H4 (cell line): Measurements from ENCODE around the gene RFC2. TPM values are rescaled to one million over a fixed set of nuclear protein-coding genes. Genes with fewer than 3 reads are reported as not detected.
"Not testable (repeated sequence)": the region's sequence is repeated elsewhere in the genome, so short reads cannot be mapped to it uniquely, and the experiment has no call there.

Experiments
- DNase-seq: peaks from one replicate; pipeline ENCODE4 v3.0.0-alpha.2; 2015; ENCODE audit warnings: low spot score
- total RNA-seq: library from RNA; depleted of rRNA; stranded (reverse); fragments of >200 nt; shearing (Covaris generic); gene quantifications from 2 replicates; pipeline ENCODE4 v1.2.3, GENCODE V29; 2014

RFC2 gene
- total RNA-seq, 1 experiment from 2014 or later = 97.3 TPM

- no peak for DNase-seq
Measured at GRCh38 chr7:74282748-74283459, 28.7 kb upstream of the RFC2 start.

DNA sequence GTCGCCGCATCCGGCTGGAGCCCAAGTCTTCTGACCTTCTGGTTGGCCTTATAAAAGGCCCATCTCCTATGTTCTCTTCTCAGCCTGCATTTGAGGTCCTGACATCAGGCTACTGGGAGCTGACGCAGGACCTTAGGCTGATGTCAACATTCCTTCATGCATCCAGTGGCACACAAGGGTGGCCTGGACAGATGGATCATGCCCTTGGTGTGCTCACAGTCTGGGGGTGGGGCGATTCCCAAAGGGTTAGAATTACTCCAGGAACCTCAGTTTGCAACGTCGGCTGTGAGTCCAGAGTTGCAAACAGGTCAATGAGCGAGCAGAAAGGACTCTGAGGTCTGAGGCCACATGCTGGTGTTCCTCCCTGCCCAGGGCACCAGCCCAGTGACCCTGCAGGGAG, 26.8 kb upstream of the RFC2 start:
- no peak for DNase-seq

DNA sequence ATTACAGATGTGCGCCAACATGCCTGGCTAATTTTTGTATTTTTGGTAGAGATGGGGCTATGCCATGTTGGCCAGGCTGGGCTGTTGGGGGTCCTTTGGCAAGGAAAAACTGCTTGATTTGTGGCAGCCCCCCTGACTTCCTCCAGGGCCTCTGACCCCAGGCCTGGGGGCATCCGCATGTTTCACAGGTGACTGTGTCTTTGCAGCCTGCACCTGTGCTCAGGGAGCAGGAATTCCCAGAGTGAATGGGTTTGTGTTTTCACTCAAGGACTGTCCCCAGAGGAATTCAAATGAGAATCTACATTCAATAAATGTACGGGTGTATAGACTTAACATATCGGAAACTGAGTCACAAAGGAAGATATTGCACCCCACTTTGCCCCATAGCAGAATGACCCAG, 23.4 kb upstream of the RFC2 start:
- no peak for DNase-seq

GRCh38 chr7:74275401-74275881, 21.2 kb upstream of the RFC2 start:
- no peak for DNase-seq

DNA sequence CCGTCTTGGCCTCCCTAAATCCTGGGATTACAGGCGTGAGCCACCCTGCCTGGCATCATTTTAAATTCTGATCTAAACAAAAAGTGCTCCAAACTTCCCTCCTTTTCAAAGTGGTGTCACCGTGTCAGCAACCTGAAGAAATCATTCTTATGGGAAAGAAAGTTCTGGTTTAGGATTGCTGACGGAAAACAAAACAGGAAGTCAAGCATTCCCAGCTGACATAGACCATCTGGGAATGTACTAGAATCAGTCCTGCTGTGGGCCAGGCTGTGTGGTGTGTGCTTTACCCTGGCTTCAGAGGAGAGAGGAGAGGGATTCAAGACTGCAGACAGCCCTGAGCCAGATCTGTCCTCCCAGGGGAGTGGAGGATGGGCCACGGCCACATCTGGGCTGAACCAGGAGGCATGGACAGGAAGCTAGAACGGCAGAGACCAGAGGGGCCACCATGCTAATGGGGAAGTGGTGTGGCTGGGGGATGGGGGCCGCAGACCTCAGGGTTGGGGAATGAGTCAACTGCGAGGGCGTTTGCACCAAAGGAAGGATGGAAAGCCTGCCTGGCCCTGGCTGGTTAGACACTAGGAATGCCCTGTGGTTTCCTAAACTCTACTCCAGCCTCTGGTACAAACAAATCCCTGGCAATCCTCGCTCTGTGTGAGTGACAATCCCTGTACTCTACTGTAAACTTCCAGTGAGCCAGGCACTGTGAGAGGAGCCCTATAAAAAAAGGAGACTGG, 18.3 kb upstream of the RFC2 start:
- DNase-seq = peak; percentile 99

DNA sequence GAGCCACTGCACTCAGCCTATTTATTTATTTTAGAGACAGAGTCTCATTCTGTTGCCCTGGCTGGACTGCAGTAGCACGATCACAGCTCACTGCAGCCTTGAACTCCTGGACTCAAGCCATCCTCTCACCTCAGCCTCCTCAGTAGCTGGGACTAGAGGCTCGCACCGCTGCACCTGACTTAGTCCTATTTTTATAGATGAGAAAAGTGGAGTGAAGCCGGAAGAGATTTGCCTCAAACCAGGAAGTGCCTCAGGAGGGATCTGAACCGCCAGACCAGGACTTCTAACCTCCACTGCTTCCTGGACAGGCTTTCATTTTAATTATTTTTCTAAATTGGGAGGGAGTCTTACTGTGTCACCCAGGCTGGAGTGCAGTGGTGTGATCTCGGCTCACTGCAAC, 17.5 kb upstream of the RFC2 start:
- DNase-seq = no peak

- peak; percentile 75 for DNase-seq
Measured at GRCh38 chr7:74269757-74270277, 15.6 kb upstream of the RFC2 start.

DNA sequence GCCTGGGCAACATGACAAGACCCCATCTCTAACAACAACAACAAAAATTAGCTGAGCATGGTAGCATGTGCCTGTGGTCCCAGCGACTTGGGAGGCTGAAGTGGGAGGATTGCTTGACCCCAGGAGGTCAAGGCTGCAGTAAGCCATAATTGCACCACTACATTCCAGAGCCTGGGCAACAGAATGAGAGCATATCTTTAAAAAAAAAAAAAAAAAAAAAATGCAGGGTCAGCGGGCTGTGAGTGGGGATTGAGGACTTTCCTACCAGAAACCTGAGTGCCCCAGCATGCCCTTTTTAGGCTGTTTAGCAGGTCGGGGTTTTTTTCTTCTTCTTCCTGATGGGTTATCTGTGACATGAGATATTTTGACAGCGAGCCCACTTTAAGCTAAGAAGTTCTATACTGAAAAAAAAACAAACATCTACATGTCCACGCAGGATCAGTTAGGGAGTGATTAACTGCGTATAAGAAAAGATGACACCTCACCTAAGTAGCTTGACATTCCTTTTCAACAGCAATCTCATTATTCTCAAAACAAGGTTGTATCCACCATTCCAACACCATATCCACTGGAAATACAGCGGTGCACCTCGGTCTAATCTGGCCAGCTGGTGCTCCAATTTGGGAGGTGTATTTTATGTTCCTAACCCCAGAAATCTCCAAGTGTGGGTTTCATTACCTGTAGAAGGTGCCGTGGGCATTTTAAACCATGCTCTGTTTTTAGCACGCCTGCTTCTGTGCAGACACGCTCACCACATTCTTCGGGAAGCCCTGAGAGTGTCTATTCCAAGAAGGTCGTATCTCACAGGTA, 13.8 kb upstream of the RFC2 start:
- DNase-seq = no peak

DNA sequence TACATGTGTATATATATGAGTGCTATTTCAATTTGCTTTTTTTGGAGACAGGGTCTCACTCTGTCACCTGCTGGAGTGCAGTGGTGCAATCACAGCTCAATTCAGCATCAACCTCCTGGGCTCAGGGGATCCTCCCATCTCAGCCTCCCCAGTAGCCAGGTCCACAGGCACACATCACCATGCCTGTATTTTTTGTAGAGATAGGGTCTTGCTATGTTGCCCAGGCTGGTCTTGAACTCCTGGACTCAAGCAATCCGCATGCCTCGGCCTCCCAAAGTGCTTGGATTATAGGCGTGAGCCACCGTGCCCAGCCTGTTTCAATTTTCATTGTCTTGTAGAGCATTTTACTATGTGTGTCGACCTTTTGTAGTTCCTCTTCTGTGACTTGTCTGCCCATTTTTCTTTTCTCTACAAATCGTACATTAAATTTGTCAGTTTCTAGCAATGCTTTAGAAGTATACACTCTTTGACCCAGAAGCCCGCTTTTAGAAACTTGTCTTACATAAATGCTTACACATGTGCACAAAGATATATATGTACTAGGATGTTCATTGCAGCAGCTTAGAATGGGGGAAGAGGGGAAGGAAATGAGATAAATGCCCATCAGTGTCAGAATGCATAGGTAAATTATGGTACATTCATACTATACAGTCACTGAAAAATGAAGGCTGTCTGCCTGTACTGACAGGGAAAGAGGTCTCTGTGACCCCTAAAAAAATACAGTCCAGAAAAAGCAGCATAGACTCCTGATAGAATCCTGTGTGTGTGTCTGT, 12.2 kb upstream of the RFC2 start:
- no peak for DNase-seq

DNA sequence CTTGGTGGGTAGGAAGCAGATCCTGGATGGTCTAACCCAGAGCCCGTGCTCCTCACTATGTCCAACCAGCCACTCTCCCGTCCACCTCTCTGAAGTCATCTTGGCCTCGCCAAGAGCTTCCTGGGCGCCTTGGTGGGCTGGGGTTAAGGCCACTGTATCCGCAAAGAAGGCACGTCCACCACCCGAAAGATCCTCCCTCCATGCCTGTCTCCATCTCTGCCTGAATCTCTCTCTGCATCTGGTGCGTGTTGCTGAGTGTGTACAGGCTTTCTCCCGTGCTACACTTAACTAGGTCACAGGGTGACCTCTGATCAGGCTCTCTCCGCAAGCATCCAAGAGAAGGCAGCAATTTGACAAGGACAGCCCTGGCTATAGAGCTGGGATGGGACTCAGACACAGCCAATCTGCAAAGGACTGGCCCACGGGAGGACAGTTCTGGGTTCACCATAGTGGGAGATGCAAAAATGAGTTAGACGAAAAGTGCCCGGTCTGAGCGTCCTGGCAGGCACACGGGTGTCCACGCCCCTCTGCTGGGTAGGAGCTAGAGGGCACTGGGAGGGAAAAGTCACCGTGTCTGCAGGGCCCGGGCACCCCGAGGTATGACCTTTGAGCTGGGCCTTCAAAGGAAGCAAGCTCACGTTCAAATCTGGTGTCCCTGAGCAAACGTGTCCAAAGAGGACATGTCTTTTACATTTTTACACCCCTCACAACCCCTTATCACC, 9.4 kb upstream of the RFC2 start:
- DNase-seq = no peak

- DNase-seq = no peak
Measured at GRCh38 chr7:74262639-74263398, 8.6 kb upstream of the RFC2 start.

GRCh38 chr7:74258639-74259038, 4.4 kb upstream of the RFC2 start:
- DNase-seq = no peak

DNA sequence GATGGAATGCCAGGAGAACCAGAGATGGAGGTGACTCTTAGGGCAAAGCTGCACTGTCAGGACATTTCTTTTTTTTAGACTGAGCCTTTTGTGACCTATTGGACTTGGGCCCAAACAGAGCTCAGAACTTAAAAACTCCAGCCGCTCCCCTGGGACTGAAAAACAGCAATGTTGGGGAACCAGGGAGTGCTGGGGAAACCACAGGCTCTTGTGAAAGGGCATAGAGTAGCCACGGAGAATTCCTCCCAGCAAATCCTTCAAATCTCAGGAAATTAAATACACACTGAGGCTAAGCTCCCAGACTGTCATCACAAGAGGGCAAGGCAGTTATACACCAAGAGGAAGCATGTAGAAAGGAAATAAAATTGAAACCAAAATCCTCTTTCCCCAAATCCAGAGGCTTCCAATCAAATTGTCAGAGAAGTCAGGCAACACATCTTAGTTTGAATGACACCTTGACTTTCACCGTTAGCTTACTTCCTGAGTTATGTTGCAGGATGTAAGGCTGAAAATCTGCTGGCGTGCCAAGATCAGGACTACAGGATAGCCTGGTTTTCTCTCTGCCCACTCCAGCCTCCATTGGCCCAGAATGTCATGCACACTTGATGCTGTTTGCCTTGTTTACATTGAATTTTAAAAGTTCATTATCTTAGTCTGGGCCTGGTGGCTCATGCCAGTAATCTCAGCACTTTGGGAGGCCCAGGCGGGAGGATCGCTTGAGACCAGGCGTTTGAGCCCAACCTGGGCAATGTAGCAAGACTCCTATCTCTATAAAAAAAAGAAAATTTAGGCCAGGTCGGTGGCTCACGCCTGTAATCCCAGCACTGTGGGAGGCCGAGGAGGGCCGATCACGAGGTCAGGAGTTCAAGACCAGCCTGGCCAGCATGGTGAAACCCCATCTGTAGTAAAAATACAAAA, 2.6 kb upstream of the RFC2 start:
- peak; percentile 42 for DNase-seq

DNA sequence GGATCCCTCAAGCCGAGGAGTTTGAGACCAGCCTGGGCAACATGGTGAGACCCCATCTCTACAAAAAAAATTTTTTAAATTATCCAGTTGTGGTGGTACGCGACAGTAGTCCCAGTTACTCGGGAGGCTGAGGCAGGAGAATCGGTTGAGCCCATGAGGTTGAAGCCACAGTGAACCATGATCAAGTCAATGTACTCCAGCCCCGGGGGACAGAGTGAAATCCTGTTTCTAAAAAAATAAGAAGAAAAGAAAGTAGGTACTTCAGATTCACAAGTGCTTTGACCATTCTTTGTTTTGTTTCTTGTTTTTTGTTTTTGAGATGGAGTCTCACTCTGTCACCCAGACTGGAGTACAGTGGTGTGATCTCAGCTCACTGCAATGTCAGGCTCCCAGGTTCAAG, 1.3 kb upstream of the RFC2 start:
- DNase-seq = not testable (repeated sequence)

DNA sequence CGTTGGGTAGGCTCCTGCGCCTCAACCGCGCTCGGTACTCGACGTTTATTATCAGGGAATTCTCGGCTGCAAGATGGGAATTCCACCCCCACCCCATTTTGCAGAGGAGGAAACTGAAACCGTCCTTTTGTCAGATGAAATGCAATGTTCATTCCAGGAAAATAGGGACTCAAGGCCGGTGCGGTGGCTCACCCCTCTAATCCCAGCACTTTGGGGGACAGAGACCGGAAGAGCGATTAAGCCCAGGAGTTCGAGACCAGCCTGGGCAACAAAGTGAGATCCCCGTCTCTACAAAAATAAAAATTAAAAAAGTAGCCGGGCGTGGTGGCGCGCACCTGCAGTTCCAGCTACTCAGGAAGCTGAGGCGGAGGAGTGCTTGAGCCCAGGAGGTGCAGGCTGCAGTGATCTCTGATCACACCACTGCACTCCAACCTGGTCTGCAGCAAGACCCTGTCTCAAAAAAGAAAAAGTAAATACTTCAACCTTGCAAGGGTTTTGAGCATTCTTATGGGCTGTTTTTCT, 720 bp upstream of the RFC2 start:
- DNase-seq = no peak

DNA sequence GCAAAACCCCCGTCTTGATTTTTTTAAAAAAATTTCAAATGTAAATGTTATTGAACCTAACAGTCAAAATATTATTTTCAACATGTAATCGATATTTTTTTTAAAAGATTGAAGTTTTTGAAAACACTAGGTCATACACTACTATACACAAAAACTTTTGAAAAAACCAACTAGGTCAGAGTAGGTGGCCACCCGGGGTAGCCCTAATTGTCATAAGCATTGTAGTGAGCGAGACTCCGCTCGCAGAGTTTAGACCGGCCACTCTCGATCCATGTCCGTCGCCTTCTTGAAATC, 417 bp downstream of the RFC2 start:
- DNase-seq = no peak

GRCh38 chr7:74253331-74253730, 868 bp downstream of the RFC2 start:
- no peak for DNase-seq

- DNase-seq = no peak
Measured at GRCh38 chr7:74252893-74253292, 1.3 kb downstream of the RFC2 start.

GRCh38 chr7:74249058-74249457, 5.1 kb downstream of the RFC2 start:
- not testable (repeated sequence) for DNase-seq
